Skin epidermis (tissue), 12 donors: ENCODE measurements around the gene ECSCR.

Experiments used
- H3K27ac ChIP-seq, 21 experiments: fragments of 200-600 bp; sonication (generic) in 11 of 21; one replicate each; pipeline ENCODE4 v1.5.0; 2020; ENCODE audit warnings: mild to moderate bottlenecking in 3 of 21, inconsistent platforms in 2 of 21, moderate library complexity in 2 of 21
- H3K4me3 ChIP-seq, 7 experiments: fragments of 200-600 bp; sonication (generic) in 2 of 7; one replicate each; pipeline ENCODE4 v1.5.0; 2020; ENCODE audit warnings: inconsistent platforms in 2 of 7, mild to moderate bottlenecking in 2 of 7, moderate library complexity in 1 of 7

Gene ECSCR

GRCh38 chr5:139475865-139476617 lies 13.5 kb upstream of the ECSCR start:
- Histone ChIP-seq H3K4me3 (no peak overlapping the region), H3K27ac (peak overlapping the region in 4 of 21 experiments; percentile 15 to 71 (median 35))

- H3K27ac ChIP-seq: peak overlapping the region in 8 of 21 experiments; percentile 15 to 71 (median 40)
These were observed 12.6 kb upstream of the ECSCR start for GRCh38 chr5:139474890-139475791.

DNA sequence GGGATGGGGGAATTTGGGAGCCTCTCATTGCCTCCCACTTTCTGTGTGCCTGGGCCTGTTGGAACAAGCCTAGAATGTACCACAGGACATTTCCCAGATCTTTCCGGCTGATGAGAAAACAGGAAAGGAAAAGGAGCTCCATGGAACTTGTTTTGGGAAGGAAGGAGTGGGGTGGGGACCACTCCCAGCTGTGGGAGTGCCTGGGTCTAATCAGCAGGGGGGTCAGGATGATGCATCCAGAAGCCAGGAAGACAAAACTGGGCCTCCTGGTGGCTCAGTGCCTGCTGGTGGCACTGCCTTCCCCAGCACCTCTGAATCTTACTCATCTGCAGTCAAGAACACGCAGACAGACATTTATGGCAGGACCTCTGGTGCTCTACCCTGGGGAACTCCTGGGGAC lies 11.0 kb upstream of the ECSCR start:
- Histone ChIP-seq H3K4me3 (no peak overlapping the region), H3K27ac (peak overlapping the region in 18 of 21 experiments; percentile 6 to 80 (median 44))

More at GRCh38 chr5:139474890-139475791, 12.6 kb upstream of the ECSCR start:
- no peak overlapping the region for H3K4me3 ChIP-seq

DNA sequence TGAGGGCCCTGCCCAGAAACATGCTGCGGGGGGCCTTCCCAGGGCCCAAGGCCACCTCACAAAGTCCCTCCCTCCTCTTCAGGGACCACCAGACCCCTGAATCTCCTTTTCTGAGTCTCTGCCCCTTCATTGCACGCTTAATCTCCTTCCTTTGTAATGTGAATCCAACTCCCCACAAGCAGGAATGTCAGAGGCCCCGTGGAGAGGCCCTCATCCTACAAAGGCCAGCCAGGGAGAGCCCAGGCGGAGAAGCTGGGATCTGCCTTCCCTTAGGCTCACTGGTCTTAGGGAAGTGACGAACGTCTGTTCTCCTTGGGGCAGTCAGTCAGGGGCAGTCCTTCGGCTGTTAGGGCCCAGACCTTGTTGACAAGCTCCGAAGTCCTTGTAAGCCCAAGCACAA lies 10.6 kb upstream of the ECSCR start:
- H3K27ac ChIP-seq: peak overlapping the region in 19 of 21 experiments; percentile 6 to 80 (median 54)
- no peak overlapping the region for H3K4me3 ChIP-seq

DNA sequence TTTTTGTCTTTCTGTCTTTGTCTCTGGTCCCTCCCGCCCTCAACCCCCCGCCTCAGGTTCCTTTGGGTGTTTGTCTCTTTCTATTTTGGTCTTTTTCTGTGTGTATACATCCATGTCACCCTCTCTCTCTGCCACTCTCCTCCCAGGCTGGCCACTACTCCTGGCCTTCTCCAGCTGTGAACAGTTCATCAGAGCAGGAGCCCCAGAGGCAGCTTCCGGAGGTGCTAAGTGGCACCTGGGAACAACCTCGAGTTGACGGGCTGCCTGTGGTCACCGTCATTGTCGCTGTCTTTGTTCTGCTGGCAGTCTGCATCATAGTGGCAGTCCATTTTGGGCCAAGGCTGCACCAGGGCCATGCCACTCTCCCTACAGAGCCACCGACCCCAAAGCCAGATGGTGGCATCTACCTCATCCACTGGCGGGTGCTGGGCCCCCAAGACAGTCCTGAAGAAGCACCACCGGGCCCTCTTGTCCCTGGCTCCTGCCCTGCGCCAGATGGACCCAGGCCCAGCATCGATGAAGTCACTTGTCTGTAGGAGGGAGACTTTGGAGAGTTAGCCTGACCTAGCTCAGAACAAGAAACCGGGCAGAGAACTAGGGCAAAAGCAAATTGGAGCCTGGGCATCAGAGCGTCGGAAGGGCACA lies 10.0 kb upstream of the ECSCR start:
- Histone ChIP-seq H3K4me3 (no peak overlapping the region), H3K27ac (peak overlapping the region in 17 of 21 experiments; percentile 6 to 87 (median 59))

GRCh38 chr5:139470821-139471300 lies 8.3 kb upstream of the ECSCR start, which contains the start of gene SMIM33:
SMIM33 (plus strand) TSS chr5:139471004; CDS start chr5:139471122, 118 bp downstream.
- peak within 1 kb of the TSS in 3 of 7 experiments; percentile 7 to 17 (median 14) for H3K4me3 ChIP-seq
- peak within 1 kb of the TSS in 18 of 21 experiments; percentile 1 to 87 (median 50) for H3K27ac ChIP-seq

DNA sequence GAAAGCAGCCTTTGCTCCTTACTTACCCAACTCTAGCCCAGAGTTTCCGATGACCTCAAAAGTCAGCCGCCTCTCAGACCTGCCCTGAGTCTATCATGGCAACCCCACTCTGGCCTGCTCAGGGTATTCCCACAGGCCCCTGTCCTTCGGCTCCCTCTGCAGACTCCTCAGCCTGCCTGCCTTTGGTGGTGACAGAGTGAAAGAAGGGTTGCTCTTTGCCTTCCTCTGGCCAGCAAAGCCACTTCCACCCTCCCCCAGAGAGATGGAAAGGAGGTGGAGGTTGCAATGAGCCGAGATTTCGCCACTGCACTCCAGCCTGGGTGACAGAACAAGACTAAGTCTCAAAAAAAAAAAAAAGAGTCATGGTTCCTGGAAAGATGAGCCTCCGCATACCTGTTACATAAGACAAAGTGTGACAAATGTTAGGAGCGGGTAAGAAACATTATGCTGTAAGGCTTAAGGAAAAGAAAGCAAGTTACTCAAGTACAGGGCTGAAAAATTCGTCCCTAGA lies 5.9 kb upstream of the ECSCR start:
- Histone ChIP-seq H3K4me3 (no peak overlapping the region), H3K27ac (peak overlapping the region in 5 of 21 experiments; percentile 5 to 55 (median 40))

DNA sequence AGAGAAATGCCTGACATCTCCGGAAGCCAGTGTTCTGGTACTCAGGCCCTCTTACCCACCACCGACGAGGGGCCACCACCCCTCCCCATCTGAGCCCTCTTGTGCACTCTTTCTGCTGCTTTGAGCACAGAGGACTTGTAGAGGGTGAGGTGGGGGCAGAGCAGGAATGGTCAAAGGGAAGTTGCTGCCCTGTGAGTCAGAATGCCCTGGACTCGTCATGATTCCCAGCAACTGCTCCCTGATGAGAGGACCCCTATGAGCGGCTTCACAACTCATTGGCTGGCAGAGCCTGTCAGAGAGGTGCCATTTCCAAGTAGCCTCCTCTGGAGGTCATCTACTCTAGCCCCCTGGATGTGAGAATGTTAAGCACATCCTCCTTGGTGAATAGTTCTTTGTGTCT lies 845 bp downstream of the ECSCR start:
- Histone ChIP-seq H3K27ac (peak overlapping the region in 17 of 21 experiments; percentile 18 to 82 (median 64)), H3K4me3 (peak overlapping the region in 3 of 7 experiments; percentile 7 to 12 (median 8))

- Histone ChIP-seq H3K4me3 (peak overlapping the region in 2 of 7 experiments; percentile 7 to 8), H3K27ac (peak overlapping the region in 15 of 21 experiments; percentile 19 to 85 (median 65))
These were observed 1.4 kb downstream of the ECSCR start for GRCh38 chr5:139461176-139461575.

- peak overlapping the region in 16 of 21 experiments; percentile 19 to 87 (median 67) for H3K27ac ChIP-seq
- no peak overlapping the region for H3K4me3 ChIP-seq
These were observed 2.1 kb downstream of the ECSCR start for GRCh38 chr5:139460455-139460854.

DNA sequence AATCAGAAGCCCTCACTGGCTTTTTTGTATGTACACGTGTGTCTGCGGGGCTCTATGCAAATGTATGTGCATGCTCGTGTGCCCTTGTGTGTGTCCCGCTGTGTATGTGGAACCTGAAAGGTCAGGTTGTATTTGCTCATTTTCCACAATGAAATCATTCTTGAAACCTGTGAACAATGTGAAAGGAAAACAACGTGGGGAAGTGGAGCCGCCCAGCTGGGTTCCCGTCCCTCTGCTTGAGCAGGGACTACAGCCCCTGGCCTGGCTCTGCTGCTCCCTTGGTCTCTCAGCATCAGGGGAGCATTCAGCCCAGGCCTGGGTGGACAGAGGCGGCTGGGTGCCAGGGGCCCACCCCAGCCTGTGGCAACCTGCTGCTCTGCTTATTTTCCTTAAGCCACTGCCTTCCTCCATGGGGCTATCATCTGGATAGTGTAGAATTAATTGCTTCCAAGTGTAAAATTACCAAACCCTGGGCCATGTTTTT lies 3.0 kb downstream of the ECSCR start:
- H3K27ac ChIP-seq: peak overlapping the region in 19 of 21 experiments; percentile 19 to 88 (median 66)
- H3K4me3 ChIP-seq: no peak overlapping the region

DNA sequence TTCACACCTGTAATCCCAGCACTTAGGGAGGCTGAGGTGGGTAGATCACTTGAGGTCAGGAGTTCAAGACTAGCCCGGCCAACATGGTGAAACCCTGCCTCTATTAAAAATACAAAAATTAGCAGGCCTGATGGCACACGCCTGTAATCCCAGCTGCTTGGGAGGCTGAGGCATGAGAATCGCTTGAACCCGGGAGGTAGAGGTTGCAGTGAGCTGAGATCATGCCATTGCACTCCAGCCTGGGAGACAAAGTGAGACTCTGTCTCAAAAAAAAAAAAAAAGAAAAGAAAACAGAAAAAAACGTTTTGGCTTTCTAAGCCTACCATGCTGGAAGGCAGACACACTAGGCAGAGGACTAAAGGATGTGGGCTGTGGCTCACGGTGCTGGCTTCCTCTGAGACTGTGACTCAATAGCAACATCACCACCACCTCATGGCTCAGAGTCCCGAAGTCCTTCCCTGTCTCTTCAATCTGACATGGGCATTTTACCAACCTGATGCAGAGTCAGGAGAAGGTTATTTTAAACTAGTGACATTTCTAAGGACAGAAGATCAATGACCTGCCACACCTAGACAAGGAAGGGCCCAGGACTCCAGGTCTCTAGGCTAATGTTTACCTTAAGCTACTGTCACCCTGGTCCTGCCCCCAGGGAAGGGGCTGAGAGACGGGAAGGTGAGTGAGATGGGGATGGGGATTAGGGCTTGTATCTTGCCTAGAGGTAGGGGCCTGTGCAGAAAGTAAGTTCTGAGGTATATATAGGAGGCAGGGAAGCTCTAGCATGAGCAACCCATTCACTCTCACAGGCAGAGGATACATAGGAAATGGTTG lies 3.7 kb downstream of the ECSCR start:
- Histone ChIP-seq H3K27ac (peak overlapping the region in 19 of 21 experiments; percentile 19 to 88 (median 66)), H3K4me3 (no peak overlapping the region)

GRCh38 chr5:139457653-139458306 lies 4.8 kb downstream of the ECSCR start:
- H3K27ac ChIP-seq: peak overlapping the region in 9 of 21 experiments; percentile 4 to 88 (median 69)
- H3K4me3 ChIP-seq: no peak overlapping the region

DNA sequence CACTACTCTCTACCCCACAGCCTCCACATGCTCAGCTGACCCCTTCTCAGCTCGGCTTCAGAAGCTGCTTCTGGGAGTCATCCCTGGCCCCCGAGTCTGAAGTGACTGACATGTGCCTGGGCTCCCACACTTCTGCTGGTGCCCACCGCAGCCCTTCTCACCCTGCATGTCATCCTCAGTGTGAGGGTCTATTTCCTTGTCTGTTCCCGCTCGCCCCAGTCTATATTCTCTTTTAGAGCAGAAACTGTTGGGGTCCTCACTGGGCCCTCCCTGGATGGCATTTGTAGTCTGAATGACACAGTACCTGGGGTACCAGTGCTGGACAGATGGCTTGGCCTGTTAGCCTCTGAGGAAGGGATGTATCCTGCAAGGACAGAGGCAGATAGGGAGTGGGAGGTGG lies 5.3 kb downstream of the ECSCR start:
- Histone ChIP-seq H3K27ac (peak overlapping the region in 5 of 21 experiments; percentile 17 to 85 (median 69)), H3K4me3 (no peak overlapping the region)

- H3K4me3 ChIP-seq: no peak overlapping the region
- H3K27ac ChIP-seq: peak overlapping the region in 1 of 21 experiments; percentile 69
These were observed 5.8 kb downstream of the ECSCR start for GRCh38 chr5:139456776-139457175.

GRCh38 chr5:139454568-139455290 lies 7.8 kb downstream of the ECSCR start:
- peak overlapping the region in 1 of 21 experiments; percentile 7 for H3K27ac ChIP-seq
- no peak overlapping the region for H3K4me3 ChIP-seq
